NOMO-1 treated with dmso at 0.1 percent for 144 hours (cell line): Measurements from ENCODE around the gene RAD50.
"Not testable (repeated sequence)": the region's sequence is repeated elsewhere in the genome, so short reads cannot be mapped to it uniquely, and the experiment has no call there.

ENCODE experiments used
- DNase-seq: peaks from one replicate; lab custom pipeline; 2025; ENCODE audit not compliant: unreplicated experiment; lab: John Stamatoyannopoulos, UW

Gene RAD50

GRCh38 chr5:132629230-132629944 lies 72.6 kb downstream of the RAD50 start:
- no peak for DNase-seq

- DNase-seq: not testable (repeated sequence)
These were observed 76.8 kb downstream of the RAD50 start for GRCh38 chr5:132633587-132633986.

- DNase-seq: no peak
These were observed 79.1 kb downstream of the RAD50 start for GRCh38 chr5:132635873-132636272.

GRCh38 chr5:132637241-132637640 lies 80.5 kb downstream of the RAD50 start:
- DNase-seq: no peak

- no peak for DNase-seq
These were observed 82.9 kb downstream of the RAD50 start for GRCh38 chr5:132639706-132640130.

GRCh38 chr5:132640613-132641012 lies 83.8 kb downstream of the RAD50 start:
- no peak for DNase-seq

- DNase-seq: no peak
These were observed 84.5 kb downstream of the RAD50 start for GRCh38 chr5:132641241-132641723.

GRCh38 chr5:132641841-132642240 lies 85.1 kb downstream of the RAD50 start:
- DNase-seq: no peak

- DNase-seq: no peak
These were observed 87.4 kb downstream of the RAD50 start for GRCh38 chr5:132644177-132644576.

GRCh38 chr5:132646583-132647266 lies 89.9 kb downstream of the RAD50 start:
- no peak for DNase-seq

GRCh38 chr5:132647473-132647872 lies 90.7 kb downstream of the RAD50 start:
- no peak for DNase-seq

- no peak for DNase-seq
These were observed 91.6 kb downstream of the RAD50 start for GRCh38 chr5:132648355-132648754.

GRCh38 chr5:132651838-132652469 lies 95.2 kb downstream of the RAD50 start:
- DNase-seq: no peak

GRCh38 chr5:132653716-132654115 lies 96.9 kb downstream of the RAD50 start:
- DNase-seq: no peak

- no peak for DNase-seq
These were observed 99.3 kb downstream of the RAD50 start for GRCh38 chr5:132655821-132656773.

- DNase-seq: no peak
These were observed 100.1 kb downstream of the RAD50 start for GRCh38 chr5:132656774-132657355.

- DNase-seq: no peak
These were observed 101.1 kb downstream of the RAD50 start, which contains the start of gene IL13 for GRCh38 chr5:132657676-132658380. TSS of gene IL13 (plus strand) at chr5:132658173. CDS start at chr5:132658187, 14 bp downstream.

GRCh38 chr5:132658381-132659302 lies 101.9 kb downstream of the RAD50 start:
- DNase-seq: no peak
